Measurements from ENCODE around the gene ING3.
"Not testable (repeated sequence)": the region's sequence is repeated elsewhere in the genome, so short reads cannot be mapped to it uniquely, and the experiment has no call there.

The ING3 gene

GRCh38 chr7:121002048-121002756, 51.6 kb downstream of the ING3 start:
- DNase-seq (ENCODE audit: low read depth in 2 of 2), result no peak

- no peak for DNase-seq (ENCODE audit: low read depth in 2 of 2)
Measured at GRCh38 chr7:121002757-121003200, 52.2 kb downstream of the ING3 start.

DNA sequence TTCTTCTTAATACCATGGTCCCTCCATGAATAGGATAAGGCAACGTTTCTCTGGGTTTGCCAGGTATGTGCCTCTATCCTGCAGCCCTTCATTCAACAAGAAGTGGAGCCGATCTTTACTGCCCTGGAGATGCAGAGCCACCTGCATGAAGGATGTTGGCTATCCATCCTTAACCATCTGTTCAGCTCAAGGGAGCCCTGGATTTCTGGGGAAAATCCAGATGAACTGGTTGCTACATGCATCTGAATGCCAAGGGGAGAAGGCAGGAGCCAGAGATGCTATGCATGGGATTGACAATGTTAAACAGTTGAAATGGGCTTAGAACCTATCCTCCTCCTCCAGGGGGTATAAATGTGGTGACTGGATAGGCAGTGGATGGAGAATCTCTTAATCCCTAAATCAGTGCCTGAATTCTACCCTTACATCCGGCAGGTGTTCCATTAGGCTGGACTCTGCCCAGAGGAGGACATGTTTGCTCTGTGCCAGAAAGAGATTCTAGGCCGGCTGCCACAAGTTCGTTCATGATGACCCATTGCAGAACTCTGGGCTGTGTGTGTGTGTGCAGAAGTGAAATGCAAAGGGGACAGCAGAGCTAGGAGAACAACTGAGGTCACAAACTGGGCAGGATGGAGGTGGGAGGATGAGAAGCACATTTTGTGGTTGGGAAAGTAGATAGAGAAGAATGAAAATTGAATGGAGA, 53.6 kb downstream of the ING3 start:
- DNase-seq (ENCODE audit: low read depth in 2 of 2), result no peak

DNA sequence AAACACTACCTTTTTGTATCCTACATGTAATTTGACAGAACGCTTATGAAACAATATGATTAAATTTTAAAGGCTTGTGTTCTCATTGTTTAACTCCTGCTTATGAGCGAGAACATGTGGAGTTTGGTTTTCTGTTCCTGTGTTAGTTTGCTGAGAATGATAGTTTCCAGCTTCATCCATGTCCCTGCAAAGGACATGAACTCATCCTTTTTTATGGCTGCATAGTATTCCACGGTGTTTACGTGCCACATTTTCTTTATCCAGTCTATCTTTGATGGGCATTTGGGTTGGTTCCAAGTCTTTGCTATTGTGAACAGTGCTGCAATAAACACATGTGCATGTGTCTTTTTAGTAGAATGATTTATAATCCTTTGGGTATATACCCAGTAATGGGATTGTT, 54.5 kb downstream of the ING3 start:
- DNase-seq (ENCODE audit: low read depth in 2 of 2), result not testable (repeated sequence)

DNA sequence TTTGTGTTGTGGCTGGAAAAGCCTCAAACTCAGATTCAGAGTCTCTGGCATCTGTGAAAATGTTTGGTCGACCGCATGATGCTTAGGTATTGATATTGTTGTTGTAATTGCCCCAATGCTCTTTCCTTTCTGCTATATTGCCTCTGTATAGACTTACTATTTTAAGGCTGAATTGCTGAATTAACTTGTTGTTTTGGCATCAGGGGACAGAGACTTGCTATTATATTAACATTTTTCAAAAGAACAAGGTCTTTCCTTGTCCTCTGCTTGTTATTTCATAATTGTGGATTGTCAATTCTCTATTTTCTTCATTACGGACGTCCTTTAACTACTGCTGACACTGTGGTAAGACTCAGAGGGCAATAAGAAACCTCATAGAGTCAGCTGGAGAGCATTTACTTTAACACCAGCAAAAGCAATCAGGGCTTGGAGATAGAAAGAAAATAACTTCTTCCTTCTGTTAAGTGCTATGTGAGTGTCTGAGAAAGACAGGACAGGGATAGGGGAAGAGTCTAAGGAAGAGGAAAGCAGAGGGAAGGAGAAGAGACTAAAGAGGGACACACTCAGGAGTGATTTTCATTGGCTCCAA, 55.5 kb downstream of the ING3 start:
- no peak for DNase-seq (ENCODE audit: low read depth in 2 of 2)

DNA sequence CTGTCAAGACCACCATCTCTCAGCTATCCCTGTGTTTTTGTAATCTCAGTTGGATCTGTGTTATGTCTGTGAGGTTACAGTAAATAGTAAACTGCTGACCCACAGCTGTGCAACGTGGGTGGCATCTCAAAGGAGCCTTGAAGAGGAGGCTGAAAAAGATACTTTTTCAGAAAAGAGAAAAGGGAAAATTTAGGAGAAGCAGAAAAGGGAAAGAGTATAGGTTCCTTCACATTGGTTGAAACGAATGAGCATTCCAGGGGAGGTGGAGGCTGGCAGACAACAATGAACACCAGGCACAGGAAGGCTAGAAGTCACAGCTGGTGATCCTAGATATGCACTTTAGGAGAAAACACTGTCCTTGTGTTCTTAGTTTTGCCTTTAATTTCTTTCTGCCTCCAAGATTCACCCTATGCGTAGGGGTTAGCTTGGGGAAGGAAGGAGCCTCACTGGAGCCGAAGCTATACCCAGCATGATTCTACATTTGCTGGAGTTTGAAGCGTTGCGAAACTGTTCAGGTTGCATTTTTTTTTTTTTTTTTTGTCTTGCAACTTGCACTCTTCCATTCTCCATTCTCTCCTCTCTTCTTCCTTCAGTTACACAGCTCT, 56.2 kb downstream of the ING3 start:
- DNase-seq (ENCODE audit: low read depth in 2 of 2), result no peak

- no peak for DNase-seq (ENCODE audit: low read depth in 2 of 2)
Measured at GRCh38 chr7:121008816-121009215, 58.2 kb downstream of the ING3 start.

- no peak for DNase-seq (ENCODE audit: low read depth in 2 of 2)
Measured at GRCh38 chr7:121011401-121011800, 60.8 kb downstream of the ING3 start.

DNA sequence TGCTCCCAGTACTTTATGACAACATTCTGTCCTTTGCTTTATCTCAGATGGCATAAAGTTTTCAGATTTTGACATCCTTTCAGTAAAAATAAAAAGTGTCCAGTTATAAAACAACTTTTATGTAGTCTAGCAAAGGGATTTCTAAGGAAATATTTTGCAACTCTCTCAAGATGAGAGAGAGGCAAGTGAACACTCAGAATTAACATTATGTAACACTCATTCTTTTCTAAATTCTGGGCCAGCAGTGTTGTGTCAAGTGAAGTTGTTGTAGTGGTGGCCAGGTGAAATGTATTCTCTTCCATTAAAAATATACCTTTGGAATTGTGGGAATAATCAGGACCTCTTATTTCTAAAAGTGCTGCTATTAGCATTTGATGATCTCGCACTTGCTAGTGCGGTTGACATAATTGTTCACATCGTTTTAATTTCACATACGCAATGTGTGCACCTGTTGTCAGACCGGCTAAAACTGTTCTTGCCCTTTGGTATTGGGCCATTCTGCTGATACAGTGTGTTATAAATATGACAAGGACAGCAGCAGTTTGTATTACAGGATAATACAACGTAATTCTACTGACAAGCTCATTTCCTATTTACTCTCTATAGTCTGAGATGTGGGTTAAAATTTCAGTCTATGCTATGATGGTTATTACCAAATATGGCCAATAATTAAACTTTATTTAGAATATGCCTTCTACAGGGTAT, 61.7 kb downstream of the ING3 start:
- no peak for DNase-seq (ENCODE audit: low read depth in 2 of 2)

DNA sequence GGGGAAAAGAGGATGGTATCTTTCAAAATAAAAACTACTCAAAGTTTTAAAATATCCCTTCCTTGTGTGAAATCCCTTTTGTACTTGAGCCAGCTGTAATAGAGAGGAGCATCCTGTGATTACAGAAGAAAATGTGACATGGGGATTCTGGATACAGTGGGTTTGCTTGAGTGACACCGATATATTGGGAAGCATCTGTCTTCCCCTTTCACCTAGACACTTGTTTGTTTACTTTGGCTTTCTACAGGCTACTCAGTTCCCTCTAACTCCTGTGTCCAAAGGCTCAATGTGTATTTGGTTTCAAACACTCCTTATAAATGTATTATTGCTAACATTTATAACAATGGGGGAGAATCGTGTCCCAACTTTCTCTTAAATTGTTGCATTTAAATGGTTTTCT, 62.3 kb downstream of the ING3 start:
- DNase-seq (ENCODE audit: low read depth in 2 of 2), result no peak

GRCh38 chr7:121015560-121015959, 65.0 kb downstream of the ING3 start:
- DNase-seq (ENCODE audit: low read depth in 2 of 2), result no peak

GRCh38 chr7:121016966-121017365, 66.4 kb downstream of the ING3 start:
- no peak for DNase-seq (ENCODE audit: low read depth in 2 of 2)

DNA sequence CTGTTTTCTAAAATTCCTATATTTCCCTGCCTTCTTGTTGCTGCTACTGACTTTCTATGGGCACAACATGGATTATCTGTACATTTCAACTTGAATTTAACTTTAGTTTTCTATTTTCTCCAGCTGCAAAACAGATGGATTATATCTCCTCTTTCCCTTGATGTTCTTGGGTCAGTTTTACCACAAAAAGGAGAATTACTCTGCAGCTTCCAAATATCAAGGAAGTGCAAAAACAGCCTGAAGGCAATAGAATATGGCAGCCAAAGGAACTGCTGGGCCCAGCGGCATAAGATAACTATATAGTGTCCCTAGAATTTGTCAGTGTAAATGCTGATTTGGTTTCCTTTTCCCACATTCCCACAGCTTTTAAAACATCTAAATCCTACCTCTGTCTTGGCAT, 67.0 kb downstream of the ING3 start:
- no peak for DNase-seq (ENCODE audit: low read depth in 2 of 2)

DNA sequence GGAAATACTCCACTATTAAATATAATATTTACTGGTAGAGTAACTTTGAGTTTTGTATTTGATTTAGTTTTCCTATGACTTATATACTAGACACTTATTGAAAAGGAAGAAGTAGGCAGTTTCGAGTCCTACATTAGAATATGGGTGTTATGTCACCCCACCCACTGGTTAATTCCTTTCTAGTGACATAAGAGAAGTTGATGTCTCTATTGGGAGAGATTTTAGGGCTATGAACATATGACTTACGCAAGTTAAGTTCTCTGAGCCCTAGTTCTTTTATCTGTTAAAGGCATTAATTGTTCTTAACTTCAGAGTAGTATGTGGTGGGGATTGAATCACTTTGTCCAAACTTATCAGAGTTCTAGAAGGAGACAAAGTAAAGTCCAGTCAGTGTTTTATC, 68.4 kb downstream of the ING3 start:
- no peak for DNase-seq (ENCODE audit: low read depth in 2 of 2)

DNA sequence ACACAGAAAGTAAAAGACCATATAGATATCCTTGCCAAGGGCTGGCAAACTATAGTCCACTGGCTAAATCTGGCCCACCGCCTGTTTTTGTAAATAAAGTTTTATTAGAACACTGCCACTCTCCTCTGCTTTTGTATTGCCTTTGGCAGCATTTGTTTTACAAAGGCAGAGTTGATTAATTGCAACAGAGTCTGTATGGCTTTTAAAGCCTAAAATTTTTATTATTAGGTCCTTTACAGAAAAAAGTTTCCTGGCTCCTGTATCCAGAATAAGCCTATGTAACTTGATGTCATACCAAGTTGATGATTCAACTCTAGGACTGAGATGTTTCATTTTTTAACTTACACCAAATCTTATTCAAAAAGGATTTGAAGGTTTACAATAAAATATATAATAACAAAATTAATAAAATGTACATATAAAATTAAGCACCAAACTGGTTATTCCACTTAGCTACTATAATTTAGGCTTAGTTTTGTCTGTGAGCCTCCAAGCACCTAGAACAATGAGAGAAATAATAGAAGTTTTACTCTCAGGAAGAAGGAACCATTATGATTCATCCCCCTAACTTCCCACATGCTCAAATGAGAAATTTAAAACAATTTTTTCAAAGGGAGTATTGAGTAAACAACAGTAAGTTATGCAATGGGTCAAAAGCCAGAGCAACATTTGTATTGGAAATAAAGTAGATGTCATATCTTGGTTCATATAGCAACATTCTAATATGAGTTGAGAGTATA, 69.8 kb downstream of the ING3 start:
- no peak for DNase-seq (ENCODE audit: low read depth in 2 of 2)

GRCh38 chr7:121020989-121021969, 70.7 kb downstream of the ING3 start:
- no peak for DNase-seq (ENCODE audit: low read depth in 2 of 2)

DNA sequence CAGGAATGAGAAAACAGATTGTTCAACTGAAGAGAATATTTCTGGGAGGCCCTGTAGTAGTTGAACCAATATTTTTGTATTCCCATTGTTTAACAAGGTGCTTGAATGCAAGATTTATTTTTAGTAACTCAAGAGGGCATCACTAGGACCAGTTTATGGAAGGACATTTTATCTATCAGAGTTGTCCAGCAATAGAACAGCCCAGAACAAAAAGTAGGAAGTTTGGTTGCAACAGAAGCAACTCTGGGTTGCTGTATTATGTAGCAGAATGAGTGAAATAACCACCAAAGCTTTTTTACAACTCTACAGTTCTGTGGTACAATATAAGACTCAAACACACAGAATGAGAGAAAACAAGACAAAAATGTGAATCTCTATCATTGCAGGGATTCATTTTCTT, 72.6 kb downstream of the ING3 start:
- no peak for DNase-seq (ENCODE audit: low read depth in 2 of 2)

DNA sequence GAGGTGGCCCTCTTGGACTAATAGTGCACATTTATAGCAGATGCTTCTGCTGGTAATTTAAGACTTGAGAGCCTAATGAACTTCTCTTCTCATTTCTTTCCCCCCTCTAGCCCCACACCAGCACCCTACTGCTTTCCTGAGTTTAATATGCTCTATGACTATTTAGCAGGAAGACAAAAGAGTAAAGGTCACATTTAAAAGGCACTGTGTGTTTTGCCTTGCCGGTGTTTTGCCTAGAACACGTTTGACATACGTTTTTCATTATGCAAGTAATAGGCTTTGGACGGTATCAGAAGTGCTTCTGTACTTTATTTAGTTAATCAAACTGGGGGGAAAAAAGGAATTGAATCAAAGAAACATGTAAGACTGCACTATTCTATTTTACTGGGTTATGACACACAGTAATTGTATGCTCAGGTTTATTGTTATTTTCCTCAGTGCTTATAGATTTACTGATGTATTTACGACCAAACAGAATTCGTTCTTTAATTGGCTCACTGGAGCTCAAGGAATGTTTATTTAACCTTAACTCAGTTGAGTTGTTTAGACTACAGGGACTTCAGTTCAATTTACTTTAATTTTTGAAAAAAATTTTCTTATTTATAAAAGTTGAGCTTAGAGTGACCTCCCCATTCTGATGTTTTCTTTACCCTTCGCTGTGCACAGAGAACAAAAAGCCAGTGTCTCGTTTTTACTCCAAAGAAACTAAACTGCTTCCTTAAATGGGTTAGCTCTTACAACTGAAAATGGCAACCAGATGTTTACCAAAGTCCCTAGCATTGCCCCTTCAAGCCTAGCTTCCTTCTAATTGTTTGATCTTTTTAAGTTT, 73.3 kb downstream of the ING3 start:
- no peak for DNase-seq (ENCODE audit: low read depth in 2 of 2)

DNA sequence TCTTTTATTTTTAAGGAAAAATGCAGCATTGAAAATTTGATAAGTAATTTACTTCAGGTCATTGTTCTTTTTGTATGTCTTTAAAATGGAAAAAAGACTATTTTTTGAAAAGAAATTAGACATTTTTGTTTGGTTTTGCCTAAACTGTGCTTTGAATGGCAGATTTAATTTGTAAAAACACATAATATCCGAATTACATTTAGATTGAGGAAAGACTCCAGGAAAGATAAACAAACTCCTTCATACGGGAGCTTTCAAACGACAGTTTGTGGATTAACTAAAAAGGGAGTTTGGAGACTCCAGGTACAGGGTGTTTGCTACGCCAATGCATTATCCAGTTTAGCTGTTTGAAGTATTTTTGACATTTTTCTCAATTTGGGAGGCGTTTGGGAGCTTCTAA, 74.0 kb downstream of the ING3 start:
- DNase-seq (ENCODE audit: low read depth in 2 of 2), result no peak

Data from stimulated activated CD8-positive, alpha-beta memory T cell treated with anti-CD3 and anti-CD28 coated beads, Interleukin-15, amount 100 ng/mL, for 48 hours (primary cell).